Measurements from ENCODE around the gene CCDC28A. TPM values are rescaled to one million over a fixed set of nuclear protein-coding genes. Genes with fewer than 3 reads are reported as not detected.
A peak's percentile ranks its signal among the peaks of the same experiment; 100 is the strongest.

Gene CCDC28A
- total RNA-seq, 2 experiments from 2014 or later: 14.8 to 16.8 TPM

GRCh38 chr6:138814179-138814834 lies 40.7 kb downstream of the CCDC28A start:
- H3K4me1 Mint-ChIP-seq: peaks cover 20% of the 10 kb centered on the region
- H3K27me3 Mint-ChIP-seq: no peaks in the 10 kb centered on the region
- DNase-seq (no peak), ATAC-seq (no peak)
- H3K4me3 Mint-ChIP-seq: no peak overlapping the region
- H3K9me3 Mint-ChIP-seq (ENCODE audit: low read depth): no peaks in the 10 kb centered on the region
- intact Hi-C loops (cut with DNase I, micrococcal nuclease): loop anchor here in 1 of 2 experiments (10.0 kb wide), 1 partner anchor 360 kb away; no protein-coding TSS in a partner anchor
- ChIA-PET CTCF (interaction anchor here (1.6 to 3.5 kb wide), 5 partner anchors 10 to 551 kb away, joined by 5 to 18 read pairs (median 10); no protein-coding TSS in a partner anchor), POLR2A (no interaction called here)
- no peak overlapping the region for H3K27ac Mint-ChIP-seq
- no peaks in the 10 kb centered on the region for H3K36me3 Mint-ChIP-seq (ENCODE audit: low read depth)

- no peaks in the 10 kb centered on the region for H3K27me3 Mint-ChIP-seq
- no peaks in the 10 kb centered on the region for H3K36me3 Mint-ChIP-seq (ENCODE audit: low read depth)
- intact Hi-C loops (cut with DNase I, micrococcal nuclease): loop anchor here (5.0 to 10.0 kb wide), 7 partner anchors 57 to 402 kb away; partner anchors contain the start of gene ABRACL (in 1 of the 2)
- no peak for DNase-seq
- H3K27ac Mint-ChIP-seq: no peak overlapping the region
- H3K4me3 Mint-ChIP-seq: no peak overlapping the region
- ATAC-seq: no peak
- H3K9me3 Mint-ChIP-seq (ENCODE audit: low read depth): no peaks in the 10 kb centered on the region
- H3K4me1 Mint-ChIP-seq: peaks cover 24% of the 10 kb centered on the region
- POLR2A ChIA-PET: no interaction called here
- CTCF ChIA-PET: interaction anchor here (1.1 to 3.5 kb wide), 13 partner anchors 11 to 550 kb away, joined by 3 to 18 read pairs (median 4); no protein-coding TSS in a partner anchor
Observed at GRCh38 chr6:138815221-138815620, 41.7 kb downstream of the CCDC28A start.

GRCh38 chr6:138815797-138816528 lies 42.4 kb downstream of the CCDC28A start:
- ATAC-seq: peak; percentile 70
- intact Hi-C loops (cut with DNase I, micrococcal nuclease): loop anchor here (1.0 to 10.0 kb wide), 12 partner anchors 56 to 548 kb away; partner anchors contain the start of genes ABRACL (in 2 of the 2), REPS1 (in 2 of the 2) and TXLNB (in 1 of the 2)
- Mint-ChIP-seq H3K4me3 (no peak overlapping the region), H3K9me3 (ENCODE audit: low read depth) (no peaks in the 10 kb centered on the region), H3K36me3 (ENCODE audit: low read depth) (no peaks in the 10 kb centered on the region), H3K4me1 (peaks cover 24% of the 10 kb centered on the region), H3K27me3 (no peaks in the 10 kb centered on the region), H3K27ac (peak overlapping the region; percentile 74)
- POLR2A ChIA-PET: no interaction called here
- DNase-seq: no peak
- CTCF ChIA-PET: interaction anchor here (0.6 to 3.5 kb wide), 27 partner anchors 11 to 574 kb away, joined by 3 to 18 read pairs (median 3); partner anchors contain the start of genes CCDC28A and CITED2

GRCh38 chr6:138817799-138818198 lies 44.2 kb downstream of the CCDC28A start:
- ATAC-seq (peak; percentile 75), DNase-seq (peak; percentile 43)
- ChIA-PET POLR2A (no interaction called here), CTCF (interaction anchor here (0.6 to 1.7 kb wide), 6 partner anchors 42 to 401 kb away, joined by 3 to 4 read pairs (median 4); no protein-coding TSS in a partner anchor)
- intact Hi-C loops (cut with DNase I, micrococcal nuclease): loop anchor here (1.0 to 10.0 kb wide), 10 partner anchors 55 to 547 kb away; partner anchors contain the start of genes ABRACL (in 1 of the 2) and TXLNB (in 1 of the 2)
- Mint-ChIP-seq H3K4me3 (no peak overlapping the region), H3K9me3 (ENCODE audit: low read depth) (no peaks in the 10 kb centered on the region), H3K27ac (peak overlapping the region; percentile 82), H3K36me3 (ENCODE audit: low read depth) (no peaks in the 10 kb centered on the region), H3K27me3 (no peaks in the 10 kb centered on the region), H3K4me1 (peaks cover 24% of the 10 kb centered on the region)

GRCh38 chr6:138818496-138819194 lies 45.1 kb downstream of the CCDC28A start:
- Mint-ChIP-seq H3K4me3 (no peak overlapping the region), H3K9me3 (ENCODE audit: low read depth) (no peaks in the 10 kb centered on the region), H3K27me3 (no peaks in the 10 kb centered on the region), H3K36me3 (ENCODE audit: low read depth) (no peaks in the 10 kb centered on the region), H3K4me1 (peaks cover 24% of the 10 kb centered on the region), H3K27ac (peak overlapping the region; percentile 82)
- peak; percentile 39 for DNase-seq
- intact Hi-C loops (cut with DNase I, micrococcal nuclease): loop anchor here (5.0 to 10.0 kb wide), 7 partner anchors 54 to 399 kb away; partner anchors contain the start of gene ABRACL (in 1 of the 2)
- CTCF ChIA-PET: interaction anchor here (1.4 to 1.7 kb wide), 3 partner anchors 75 to 401 kb away, joined by 3 to 4 read pairs (median 4); no protein-coding TSS in a partner anchor
- POLR2A ChIA-PET: no interaction called here
- peak; percentile 64 for ATAC-seq

- Mint-ChIP-seq H3K36me3 (ENCODE audit: low read depth) (no peaks in the 10 kb centered on the region), H3K4me1 (peaks cover 28% of the 10 kb centered on the region), H3K4me3 (no peak overlapping the region), H3K9me3 (ENCODE audit: low read depth) (no peaks in the 10 kb centered on the region), H3K27me3 (no peaks in the 10 kb centered on the region), H3K27ac (no peak overlapping the region)
- ATAC-seq: no peak
- DNase-seq: no peak
- ChIA-PET CTCF (interaction anchor here (0.7 kb wide), 1 partner anchor 235 kb away, joined by 3 read pairs; no protein-coding TSS in a partner anchor), POLR2A (no interaction called here)
- intact Hi-C loops (cut with DNase I, micrococcal nuclease): no loop called here
Observed at GRCh38 chr6:138821519-138821918, 48.0 kb downstream of the CCDC28A start.

- ChIA-PET CTCF (no interaction called here), POLR2A (no interaction called here)
- ATAC-seq (peak; percentile 96), DNase-seq (peak; percentile 62)
- no peak overlapping the region for H3K27ac Mint-ChIP-seq
- H3K27me3 Mint-ChIP-seq: no peaks in the 10 kb centered on the region
- peaks cover 8% of the 10 kb centered on the region for H3K4me1 Mint-ChIP-seq
- H3K36me3 Mint-ChIP-seq (ENCODE audit: low read depth): no peaks in the 10 kb centered on the region
- H3K4me3 Mint-ChIP-seq: no peak overlapping the region
- no peaks in the 10 kb centered on the region for H3K9me3 Mint-ChIP-seq (ENCODE audit: low read depth)
- intact Hi-C loops (cut with DNase I, micrococcal nuclease): no loop called here
Observed at GRCh38 chr6:138824482-138825144, 51.0 kb downstream of the CCDC28A start.

- ChIA-PET POLR2A (no interaction called here), CTCF (interaction anchor here (0.6 kb wide), 1 partner anchor 304 kb away, joined by 3 read pairs; no protein-coding TSS in a partner anchor)
- H3K27ac Mint-ChIP-seq: no peak overlapping the region
- no peaks in the 10 kb centered on the region for H3K36me3 Mint-ChIP-seq (ENCODE audit: low read depth)
- ATAC-seq (no peak), DNase-seq (no peak)
- no peaks in the 10 kb centered on the region for H3K9me3 Mint-ChIP-seq (ENCODE audit: low read depth)
- H3K4me3 Mint-ChIP-seq: no peak overlapping the region
- H3K4me1 Mint-ChIP-seq: no peaks in the 10 kb centered on the region
- no peaks in the 10 kb centered on the region for H3K27me3 Mint-ChIP-seq
- intact Hi-C loops (cut with DNase I, micrococcal nuclease): no loop called here
Observed at GRCh38 chr6:138830248-138830647, 56.7 kb downstream of the CCDC28A start.

- H3K27ac Mint-ChIP-seq: no peak overlapping the region
- H3K27me3 Mint-ChIP-seq: no peaks in the 10 kb centered on the region
- ChIA-PET POLR2A (no interaction called here), CTCF (no interaction called here)
- DNase-seq (no peak), ATAC-seq (no peak)
- H3K4me3 Mint-ChIP-seq: no peak overlapping the region
- no peaks in the 10 kb centered on the region for H3K36me3 Mint-ChIP-seq (ENCODE audit: low read depth)
- no peaks in the 10 kb centered on the region for H3K4me1 Mint-ChIP-seq
- intact Hi-C loops (cut with DNase I, micrococcal nuclease): no loop called here
- no peaks in the 10 kb centered on the region for H3K9me3 Mint-ChIP-seq (ENCODE audit: low read depth)
Observed at GRCh38 chr6:138832182-138832581, 58.6 kb downstream of the CCDC28A start.

GRCh38 chr6:138833816-138834539 lies 60.4 kb downstream of the CCDC28A start:
- Mint-ChIP-seq H3K36me3 (ENCODE audit: low read depth) (no peaks in the 10 kb centered on the region), H3K4me3 (no peak overlapping the region), H3K27ac (no peak overlapping the region), H3K27me3 (no peaks in the 10 kb centered on the region), H3K9me3 (ENCODE audit: low read depth) (no peaks in the 10 kb centered on the region), H3K4me1 (no peaks in the 10 kb centered on the region)
- ATAC-seq: no peak
- intact Hi-C loops (cut with DNase I, micrococcal nuclease): no loop called here
- ChIA-PET POLR2A (no interaction called here), CTCF (interaction anchor here (1.3 kb wide), 1 partner anchor 68 kb away, joined by 3 read pairs; no protein-coding TSS in a partner anchor)
- DNase-seq: no peak

Measured in activated CD4-positive, alpha-beta T cell treated with anti-CD3 and anti-CD28 coated beads for 36 hours (primary cell).